HEK293 (cell line): Measurements from ENCODE around the gene ZNF143.

Experiments
- CTCF ChIA-PET: fragments of 350-600 bp; formaldehyde crosslinking; extraction: SDS; loops from one replicate; lab custom pipeline; 2021; ENCODE audit warnings: antibody characterized with exemption; lab: Yijun Ruan, JAX
- POLR2A ChIA-PET: fragments of 300-600 bp; formaldehyde crosslinking; extraction: SDS; loops from one replicate; lab custom pipeline; 2020; ENCODE audit warnings: antibody characterized with exemption, inconsistent platforms; lab: Yijun Ruan, JAX
- H3K27ac ChIP-seq: fragments of 200-500 bp; sonication (Bioruptor generic); 2 replicates; pipeline ENCODE4 v1.5.1; 2014; ENCODE audit warnings: low read depth, low read length, control low read depth, inconsistent platforms; ENCODE audit errors: extremely low read depth
- H3K36me3 ChIP-seq, 2 experiments: fragments of 200-500 bp in 1 of 2; sonication (Bioruptor generic) in 1 of 2; 1 replicate in 1 of 2; 2 replicates in 1 of 2; pipeline ENCODE4 v1.5.1; 2014 to 2017; ENCODE audit warnings: inconsistent platforms in 2 of 2, low read length in 2 of 2; ENCODE audit not compliant: control insufficient read depth in 2 of 2, insufficient read depth in 1 of 2
- H3K4me1 ChIP-seq: fragments of 200-500 bp; sonication (Bioruptor generic); 2 replicates; pipeline ENCODE4 v1.5.1; 2014; ENCODE audit warnings: mild to moderate bottlenecking, low read length, inconsistent platforms; ENCODE audit not compliant: control insufficient read depth, insufficient read depth
- H3K4me3 ChIP-seq: 2 replicates; pipeline ENCODE4 v1.5.1; 2011; ENCODE audit warnings: low read depth, mild to moderate bottlenecking, control low read depth, low read length, moderate library complexity
- H3K9me3 ChIP-seq: fragments of 200-500 bp; sonication (Bioruptor generic); 2 replicates; pipeline ENCODE4 v1.5.1; 2014; ENCODE audit warnings: low read depth, low read length, inconsistent platforms; ENCODE audit not compliant: control insufficient read depth, insufficient read depth
- EGR2 ChIP-seq: fragments of 450-650 bp; formaldehyde crosslinking; IDR thresholded peaks from 2 replicates; pipeline ENCODE4 v1.5.1; 2016; ENCODE audit warnings: low read depth, missing biosample characterization, missing genetic modification characterization
- FEZF1 ChIP-seq: fragments of 450-650 bp; formaldehyde crosslinking; IDR thresholded peaks from 2 replicates; pipeline ENCODE4 v1.5.1; 2016; ENCODE audit warnings: missing biosample characterization, missing genetic modification characterization
- HIC1 ChIP-seq: fragments of 450-650 bp; formaldehyde crosslinking; IDR thresholded peaks from 2 replicates; pipeline ENCODE4 v1.5.1; 2016; ENCODE audit warnings: missing biosample characterization, missing genetic modification characterization
- MYNN ChIP-seq: fragments of 450-650 bp; formaldehyde crosslinking; IDR thresholded peaks from 2 replicates; pipeline ENCODE4 v1.5.1; 2016; ENCODE audit warnings: missing biosample characterization, missing genetic modification characterization, borderline replicate concordance
- PRDM2 ChIP-seq: fragments of 450-650 bp; formaldehyde crosslinking; IDR thresholded peaks from 2 replicates; pipeline ENCODE4 v1.5.1; 2016; ENCODE audit warnings: missing biosample characterization, missing genetic modification characterization, borderline replicate concordance
- PRDM6 ChIP-seq: fragments of 450-650 bp; formaldehyde crosslinking; IDR thresholded peaks from 2 replicates; pipeline ENCODE4 v1.5.1; 2017; ENCODE audit warnings: missing biosample characterization, missing genetic modification characterization
- SCRT1 ChIP-seq: fragments of 450-650 bp; formaldehyde crosslinking; IDR thresholded peaks from 2 replicates; pipeline ENCODE4 v1.5.1; 2016; ENCODE audit warnings: missing biosample characterization, missing genetic modification characterization, borderline replicate concordance
- ZBTB26 ChIP-seq: fragments of 450-650 bp; formaldehyde crosslinking; optimal IDR thresholded peaks from 2 replicates; pipeline ENCODE3; 2016; ENCODE audit warnings: missing biosample characterization, mild to moderate bottlenecking, missing genetic modification characterization
- ZBTB7A ChIP-seq: fragments of 450-650 bp; formaldehyde crosslinking; IDR thresholded peaks from 2 replicates; pipeline ENCODE4 v1.5.1; 2016; ENCODE audit warnings: low read depth, missing biosample characterization, missing genetic modification characterization
- ZFP3 ChIP-seq: fragments of 450-650 bp; formaldehyde crosslinking; IDR thresholded peaks from 2 replicates; pipeline ENCODE4 v1.5.1; 2016; ENCODE audit warnings: low read depth, missing biosample characterization, missing genetic modification characterization
- ZNF223 ChIP-seq: fragments of 450-650 bp; formaldehyde crosslinking; IDR thresholded peaks from 2 replicates; pipeline ENCODE4 v1.5.1; 2016; ENCODE audit warnings: missing biosample characterization, missing genetic modification characterization
- ZNF239 ChIP-seq: fragments of 450-650 bp; formaldehyde crosslinking; IDR thresholded peaks from 2 replicates; pipeline ENCODE4 v1.5.1; 2016; ENCODE audit warnings: missing biosample characterization, missing genetic modification characterization
- ZNF24 ChIP-seq: fragments of 450-650 bp; formaldehyde crosslinking; IDR thresholded peaks from 2 replicates; pipeline ENCODE4 v1.5.1; 2016; ENCODE audit warnings: missing biosample characterization, missing genetic modification characterization
- ZNF302 ChIP-seq: fragments of 450-650 bp; formaldehyde crosslinking; IDR thresholded peaks from 2 replicates; pipeline ENCODE4 v1.5.1; 2016; ENCODE audit warnings: missing biosample characterization, missing genetic modification characterization, low read depth
- ZNF335 ChIP-seq: fragments of 450-650 bp; formaldehyde crosslinking; conservative IDR thresholded peaks from 2 replicates; pipeline ENCODE4 v1.5.1; 2016; ENCODE audit warnings: missing biosample characterization, missing genetic modification characterization
- ZNF621 ChIP-seq: fragments of 450-650 bp; formaldehyde crosslinking; IDR thresholded peaks from 2 replicates; pipeline ENCODE4 v1.5.1; 2017; ENCODE audit warnings: missing biosample characterization, missing genetic modification characterization
- ZNF624 ChIP-seq: fragments of 450-650 bp; formaldehyde crosslinking; IDR thresholded peaks from 2 replicates; pipeline ENCODE4 v1.5.1; 2017; ENCODE audit warnings: missing biosample characterization, missing genetic modification characterization
- ZNF777 ChIP-seq: fragments of 450-650 bp; formaldehyde crosslinking; IDR thresholded peaks from 2 replicates; pipeline ENCODE4 v1.5.1; 2017; ENCODE audit warnings: missing biosample characterization, missing genetic modification characterization, borderline replicate concordance
- ZSCAN16 ChIP-seq: fragments of 450-650 bp; formaldehyde crosslinking; IDR thresholded peaks from 2 replicates; pipeline ENCODE4 v1.5.1; 2016; ENCODE audit warnings: missing biosample characterization, missing genetic modification characterization
- ZSCAN30 ChIP-seq: fragments of 450-650 bp; IDR thresholded peaks from 2 replicates; pipeline ENCODE4 v1.5.1; 2018; ENCODE audit warnings: missing biosample characterization, mild to moderate bottlenecking, missing genetic modification characterization, moderate library complexity

The ZNF143 gene

GRCh38 chr11:9461063-9461759 is 399 bp downstream of the ZNF143 start (continued):
- no peak for TF ChIP-seq ZNF624 (tag by site-specific recombination)
- no peak for TF ChIP-seq ZNF223 (tag by site-specific recombination)
- peak; percentile 44 for TF ChIP-seq ZBTB26
- peak; percentile 95 for TF ChIP-seq ZSCAN30
- no peak for TF ChIP-seq PRDM2
- TF ChIP-seq ZNF777: no peak
- no peak for TF ChIP-seq ZSCAN16 (tag by site-specific recombination)
- TF ChIP-seq ZNF24 (tag by site-specific recombination): no peak
- no peak for TF ChIP-seq ZNF621
- TF ChIP-seq ZNF239 (tag by site-specific recombination): no peak
- no peak for TF ChIP-seq ZNF302 (tag by site-specific recombination)
- no peak for TF ChIP-seq HIC1 (tag by site-specific recombination)
- TF ChIP-seq FEZF1 (tag by site-specific recombination): no peak
- TF ChIP-seq SCRT1: no peak
- no peak for TF ChIP-seq ZBTB7A

- Histone ChIP-seq H3K4me1 (no peaks in the 10 kb centered on the region), H3K4me3 (peak overlapping the region; percentile 73)
- TF ChIP-seq ZNF335 (tag by site-specific recombination) (0 out of 2 replicates have a peak, but pooled peaks have one; percentile 24), PRDM6 (tag by site-specific recombination) (0 out of 2 replicates have a peak, but pooled peaks have one; percentile 21), MYNN (tag by site-specific recombination) (no peak), ZFP3 (tag by site-specific recombination) (no peak), EGR2 (no peak)
- TF ChIP-seq, all 188 proteins: peak for 2
- H3K36me3 ChIP-seq: no peaks in the 10 kb centered on the region
- ChIA-PET POLR2A (interaction anchor here (1.3 to 4.3 kb wide), 11 partner anchors 12 to 843 kb away, joined by 6 to 32 read pairs (median 10); partner anchors contain the start of genes ADM and IPO7), CTCF (interaction anchor here (0.6 to 1.0 kb wide), 5 partner anchors 12 to 771 kb away, joined by 3 to 5 read pairs (median 3); no protein-coding TSS in a partner anchor)
- no peaks in the 10 kb centered on the region for H3K9me3 ChIP-seq
- peak overlapping the region; percentile 88 for H3K27ac ChIP-seq
Observed at GRCh38 chr11:9461760-9462134, 935 bp downstream of the ZNF143 start.
